ENCODE data around the gene SOBP. TPM values are rescaled to one million over a fixed set of nuclear protein-coding genes. Genes with fewer than 3 reads are reported as not detected.
"Not testable (repeated sequence)": the region's sequence is repeated elsewhere in the genome, so short reads cannot be mapped to it uniquely, and the experiment has no call there.

The SOBP gene
- total RNA-seq, 1 experiment from 2014 or later: 1.6 TPM

- DNase-seq (ENCODE audit: low read depth): not testable (repeated sequence)
These were observed 63.2 kb downstream of the SOBP start for GRCh38 chr6:107553121-107553520.

- no peak for DNase-seq (ENCODE audit: low read depth)
These were observed 64.4 kb downstream of the SOBP start for GRCh38 chr6:107554326-107554725.

- DNase-seq (ENCODE audit: low read depth): no peak
These were observed 65.0 kb downstream of the SOBP start for GRCh38 chr6:107554918-107555317.

GRCh38 chr6:107555449-107555848, 65.5 kb downstream of the SOBP start:
- DNase-seq (ENCODE audit: low read depth): no peak

GRCh38 chr6:107556082-107556481, 66.2 kb downstream of the SOBP start:
- DNase-seq (ENCODE audit: low read depth): no peak

- DNase-seq (ENCODE audit: low read depth): no peak
These were observed 67.8 kb downstream of the SOBP start for GRCh38 chr6:107557698-107558097.

- DNase-seq (ENCODE audit: low read depth): peak; percentile 14
These were observed 70.7 kb downstream of the SOBP start for GRCh38 chr6:107560657-107561056.

GRCh38 chr6:107561306-107561705, 71.4 kb downstream of the SOBP start:
- DNase-seq (ENCODE audit: low read depth): no peak

GRCh38 chr6:107563694-107564588, 74.0 kb downstream of the SOBP start:
- peak; percentile 31 for DNase-seq (ENCODE audit: low read depth)

- peak; percentile 16 for DNase-seq (ENCODE audit: low read depth)
These were observed 74.7 kb downstream of the SOBP start for GRCh38 chr6:107564589-107564951.

- no peak for DNase-seq (ENCODE audit: low read depth)
These were observed 75.3 kb downstream of the SOBP start for GRCh38 chr6:107565165-107565723.

- no peak for DNase-seq (ENCODE audit: low read depth)
These were observed 77.7 kb downstream of the SOBP start for GRCh38 chr6:107567643-107568042.

GRCh38 chr6:107569473-107569872, 79.6 kb downstream of the SOBP start:
- DNase-seq (ENCODE audit: low read depth): no peak

- no peak for DNase-seq (ENCODE audit: low read depth)
These were observed 81.4 kb downstream of the SOBP start for GRCh38 chr6:107571354-107571753.

- DNase-seq (ENCODE audit: low read depth): no peak
These were observed 83.0 kb downstream of the SOBP start for GRCh38 chr6:107572886-107573285.

GRCh38 chr6:107574856-107575255, 84.9 kb downstream of the SOBP start:
- DNase-seq (ENCODE audit: low read depth): no peak

- DNase-seq (ENCODE audit: low read depth): peak; percentile 75
These were observed 86.9 kb downstream of the SOBP start for GRCh38 chr6:107576852-107577251.

GRCh38 chr6:107578642-107579341, 88.9 kb downstream of the SOBP start:
- DNase-seq (ENCODE audit: low read depth): no peak

- no peak for DNase-seq (ENCODE audit: low read depth)
These were observed 89.6 kb downstream of the SOBP start for GRCh38 chr6:107579456-107580056.

GRCh38 chr6:107582086-107582485, 92.2 kb downstream of the SOBP start:
- no peak for DNase-seq (ENCODE audit: low read depth)

- DNase-seq (ENCODE audit: low read depth): no peak
These were observed 94.8 kb downstream of the SOBP start for GRCh38 chr6:107584726-107585125.

GRCh38 chr6:107585815-107586435, 96.0 kb downstream of the SOBP start:
- DNase-seq (ENCODE audit: low read depth): no peak
